DOHH2 (cell line): ENCODE data around the gene SKIC8.

ENCODE experiments used
- EZH2phosphoT487 ChIP-seq: fragments of 200-600 bp; sonication (generic); IDR thresholded peaks from 2 replicates; pipeline ENCODE4 v1.6.1; 2017; ENCODE audit warnings: borderline replicate concordance, mild to moderate bottlenecking, antibody characterized with exemption, low read length, moderate library complexity, mixed read lengths
- TF ChIP-seq, protein P1 (sequence below): fragments of 200-600 bp; sonication (generic); IDR thresholded peaks from one replicate; pipeline ENCODE4 v1.5.1; 2014; ENCODE audit warnings: antibody characterized with exemption, mild to moderate bottlenecking, low read depth, low read length; ENCODE audit not compliant: poor library complexity, severe bottlenecking

DNA sequence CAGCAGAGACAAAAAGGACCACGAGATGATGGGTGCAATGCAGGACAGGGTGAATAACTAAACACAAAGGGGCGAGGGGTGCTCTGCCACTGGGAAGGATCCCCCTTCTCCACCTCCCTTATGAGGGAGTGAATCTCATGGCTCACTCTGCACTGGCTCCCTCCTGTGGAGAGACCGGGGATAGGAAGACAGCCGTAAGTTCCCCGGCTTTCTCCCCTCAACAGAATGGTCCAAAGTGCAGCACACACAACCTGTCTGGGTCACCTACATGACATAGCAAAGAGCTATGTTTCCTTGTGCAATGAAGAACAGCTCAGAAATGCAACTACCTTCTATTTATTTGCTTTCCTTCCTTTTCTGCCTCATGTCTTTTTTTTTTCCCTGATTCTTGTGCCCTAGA lies 57.3 kb downstream of the SKIC8 start:
- TF ChIP-seq, protein P1, sequence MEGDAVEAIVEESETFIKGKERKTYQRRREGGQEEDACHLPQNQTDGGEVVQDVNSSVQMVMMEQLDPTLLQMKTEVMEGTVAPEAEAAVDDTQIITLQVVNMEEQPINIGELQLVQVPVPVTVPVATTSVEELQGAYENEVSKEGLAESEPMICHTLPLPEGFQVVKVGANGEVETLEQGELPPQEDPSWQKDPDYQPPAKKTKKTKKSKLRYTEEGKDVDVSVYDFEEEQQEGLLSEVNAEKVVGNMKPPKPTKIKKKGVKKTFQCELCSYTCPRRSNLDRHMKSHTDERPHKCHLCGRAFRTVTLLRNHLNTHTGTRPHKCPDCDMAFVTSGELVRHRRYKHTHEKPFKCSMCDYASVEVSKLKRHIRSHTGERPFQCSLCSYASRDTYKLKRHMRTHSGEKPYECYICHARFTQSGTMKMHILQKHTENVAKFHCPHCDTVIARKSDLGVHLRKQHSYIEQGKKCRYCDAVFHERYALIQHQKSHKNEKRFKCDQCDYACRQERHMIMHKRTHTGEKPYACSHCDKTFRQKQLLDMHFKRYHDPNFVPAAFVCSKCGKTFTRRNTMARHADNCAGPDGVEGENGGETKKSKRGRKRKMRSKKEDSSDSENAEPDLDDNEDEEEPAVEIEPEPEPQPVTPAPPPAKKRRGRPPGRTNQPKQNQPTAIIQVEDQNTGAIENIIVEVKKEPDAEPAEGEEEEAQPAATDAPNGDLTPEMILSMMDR, result peak; percentile 43
- TF ChIP-seq EZH2phosphoT487, result no peak
